ENCODE data around the gene MPPED1.

DNA sequence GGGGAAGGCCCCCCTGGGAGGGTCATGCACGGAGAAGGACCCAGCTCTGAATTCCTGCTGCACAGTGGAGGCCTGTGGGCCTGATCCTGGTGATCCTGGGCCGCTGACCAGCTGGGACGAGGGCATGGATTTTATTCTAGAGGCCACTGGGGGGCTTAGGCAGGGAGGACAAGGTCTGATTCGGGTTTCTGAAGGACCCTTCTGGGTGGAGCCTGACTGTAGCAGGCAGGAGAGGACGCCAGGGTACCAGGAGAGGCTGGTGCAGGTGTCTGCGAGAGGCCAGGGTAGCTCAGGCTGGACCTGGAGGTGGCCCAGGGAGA is 31.3 kb downstream of the MPPED1 start:
- TF ChIP-seq CTCF (IDR thresholded peaks at IDR 0.05) (no peak), POLR2AphosphoS5 (IDR thresholded peaks at IDR 0.05) (no peak)
